Left colon (tissue), 2 donors: ENCODE data around the gene ATP11A. TPM values are rescaled to one million over a fixed set of nuclear protein-coding genes. Genes with fewer than 3 reads are reported as not detected.
"Not testable (repeated sequence)": the region's sequence is repeated elsewhere in the genome, so short reads cannot be mapped to it uniquely, and the experiment has no call there.

Experiments
- ATAC-seq: fragments of 200-7000 bp; cut with Tn5 transposase; one replicate; pipeline ENCODE4 v1.9.1; 2020; ENCODE audit warnings: mild to moderate bottlenecking, moderate library complexity
- DNase-seq, 2 donors: peaks; one replicate each; pipeline ENCODE4 v3.0.0-alpha.2; 2020
- intact Hi-C, 2 donors: fragments of 100-400 bp; cut with DNase I in 1 of 2; cut with micrococcal nuclease in 1 of 2; formaldehyde crosslinking; loops; one replicate each; pipeline versions ENCODE4 v1.11.2 to v1.14.0; 2022; cut with DNase I, micrococcal nuclease
- total RNA-seq, 2 donors: library from RNA; stranded (reverse); fragmentation: NEBNext Ultra II Directional; extraction: Animal tissue kit (Norgen Biotek cat#: 25700); gene quantifications; one replicate each; pipeline ENCODE4 v1.2.1, GENCODE V29; 2021
- donor health status: DM: no; HTN: no; CAD: no.
- donor health status: DM: yes; HTN: yes; CAD: no.

Gene ATP11A
- total RNA-seq, 2 donors from 2014 or later = 12.4 to 22.7 TPM

DNA sequence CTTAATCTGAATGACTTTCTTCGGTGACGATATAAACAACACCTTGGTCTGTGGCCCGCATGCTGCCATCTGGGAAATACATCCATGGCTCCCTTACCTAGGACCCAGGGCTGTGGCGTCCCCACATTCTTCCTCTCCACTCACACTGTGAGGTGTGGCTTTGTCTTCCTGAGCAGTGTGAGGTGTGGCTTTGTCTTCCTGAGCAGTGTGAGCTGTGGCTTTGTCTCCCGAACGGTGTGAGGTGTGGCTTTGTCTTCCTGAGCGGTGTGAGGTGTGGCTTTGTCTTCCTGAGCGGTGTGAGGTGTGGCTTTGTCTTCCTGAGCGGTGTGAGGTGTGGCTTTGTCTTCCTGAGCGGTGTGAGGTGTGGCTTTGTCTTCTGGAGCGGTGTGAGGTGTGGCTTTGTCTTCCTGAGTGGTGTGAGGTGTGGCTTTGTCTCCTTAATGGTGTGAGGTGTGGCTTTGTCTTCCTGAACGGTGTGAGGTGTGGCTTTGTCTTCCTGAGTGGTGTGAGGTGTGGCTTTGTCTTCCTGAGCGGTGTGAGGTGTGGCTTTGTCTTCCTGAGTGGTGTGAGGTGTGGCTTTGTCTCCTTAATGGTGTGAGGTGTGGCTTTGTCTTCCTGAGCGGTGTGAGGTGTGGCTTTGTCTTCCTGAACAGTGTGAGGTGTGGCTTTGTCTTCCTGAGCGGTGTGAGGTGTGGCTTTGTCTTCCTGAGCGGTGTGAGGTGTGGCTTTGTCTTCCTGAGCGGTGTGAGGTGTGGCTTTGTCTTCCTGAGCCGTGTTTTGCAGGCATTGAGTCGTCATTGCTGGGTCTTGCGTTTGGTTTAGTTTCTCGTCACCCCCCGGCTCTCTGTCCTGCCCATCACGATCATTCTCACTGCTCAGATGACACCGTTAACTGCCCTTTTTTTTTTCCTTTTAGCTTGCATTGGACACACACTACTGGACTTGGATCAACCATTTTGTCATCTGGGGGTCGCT is 183.1 kb downstream of the ATP11A start:
- not testable (repeated sequence) for DNase-seq, ATAC-seq
- intact Hi-C loops = loop anchor here in 1 of 2 donors (10.0 kb wide), 1 partner anchor 228 kb away; no protein-coding TSS in a partner anchor

DNA sequence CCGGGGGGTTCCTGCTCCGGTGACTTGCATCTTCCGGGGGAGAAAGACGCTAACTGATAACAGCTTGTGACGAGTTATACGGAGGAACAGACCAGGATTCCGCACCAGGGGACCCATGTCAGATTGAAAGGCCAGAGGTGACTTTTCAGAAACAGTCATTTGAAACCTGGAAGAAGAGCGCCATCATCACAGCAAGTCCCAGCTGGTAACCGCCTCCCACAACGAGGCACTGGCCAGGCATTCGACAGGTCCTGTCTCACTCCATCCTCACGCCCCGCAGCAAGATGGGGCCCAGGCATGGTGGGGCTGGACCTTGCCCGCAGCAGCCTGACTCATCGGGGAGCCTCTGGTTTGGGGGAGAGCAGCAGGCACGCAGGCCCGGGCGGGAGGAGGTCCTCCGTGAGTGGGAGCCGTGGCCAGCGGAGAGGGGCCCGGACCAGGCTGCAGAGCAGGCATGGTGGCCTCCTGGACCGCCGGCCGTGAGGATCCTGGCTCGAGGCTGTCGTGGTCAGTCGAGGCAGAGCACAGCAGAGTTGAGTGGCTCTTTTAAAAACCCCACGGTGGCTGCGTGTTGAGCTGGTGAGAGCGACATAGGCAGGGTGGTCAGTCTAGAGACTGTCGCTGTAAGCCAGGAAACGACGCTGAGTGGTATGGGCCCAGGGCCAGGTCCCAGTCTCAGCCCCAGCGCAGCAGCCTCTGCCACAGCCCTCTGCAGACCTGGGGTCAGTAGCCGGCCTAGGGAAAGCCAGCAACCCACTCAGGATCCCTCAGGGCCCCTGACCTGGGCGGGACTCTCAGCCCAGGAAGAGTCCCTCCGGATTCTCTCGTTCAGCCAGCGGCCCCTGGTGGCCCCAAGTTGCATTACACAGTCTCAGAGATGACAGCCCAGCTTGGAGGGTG is 184.3 kb downstream of the ATP11A start:
- peak in 1 of 2 donors; percentile 76 for DNase-seq
- intact Hi-C loops = loop anchor here in 1 of 2 donors (10.0 kb wide), 1 partner anchor 229 kb away; no protein-coding TSS in a partner anchor
- peak; percentile 68 for ATAC-seq

- ATAC-seq (no peak), DNase-seq (no peak)
- intact Hi-C loops = loop anchor here in 1 of 2 donors (10.0 kb wide), 1 partner anchor 230 kb away; no protein-coding TSS in a partner anchor
Measured at GRCh38 chr13:112874751-112875300, 185.0 kb downstream of the ATP11A start.

GRCh38 chr13:112875627-112876026 is 185.8 kb downstream of the ATP11A start:
- no peak for ATAC-seq
- intact Hi-C loops = loop anchor here in 1 of 2 donors (10.0 kb wide), 1 partner anchor 231 kb away; no protein-coding TSS in a partner anchor
- DNase-seq = no peak

- intact Hi-C loops = loop anchor here in 1 of 2 donors (10.0 kb wide), 1 partner anchor 232 kb away; no protein-coding TSS in a partner anchor
- ATAC-seq = no peak
- DNase-seq = no peak
Measured at GRCh38 chr13:112876305-112877000, 186.6 kb downstream of the ATP11A start.

DNA sequence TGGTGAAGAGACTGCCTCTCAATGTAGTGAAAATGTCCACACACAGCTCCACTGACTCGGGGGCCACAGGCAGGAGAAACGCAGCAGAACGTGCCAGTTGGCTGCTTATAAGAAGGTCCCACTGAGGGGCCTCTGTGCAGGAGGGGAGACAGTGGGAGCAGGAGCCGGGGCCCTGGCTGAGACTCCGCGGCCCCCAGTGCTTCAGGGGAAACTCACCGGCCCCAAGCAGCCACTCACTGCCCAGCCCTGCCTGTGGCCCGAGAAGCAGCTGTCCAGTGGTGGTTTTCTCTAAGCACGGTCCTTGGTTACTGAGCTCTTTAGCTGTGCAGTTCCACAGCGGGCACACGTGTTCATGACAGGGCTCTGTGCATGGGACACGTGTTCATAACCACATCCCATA is 187.2 kb downstream of the ATP11A start:
- peak in 1 of 2 donors; percentile 2 for DNase-seq

DNA sequence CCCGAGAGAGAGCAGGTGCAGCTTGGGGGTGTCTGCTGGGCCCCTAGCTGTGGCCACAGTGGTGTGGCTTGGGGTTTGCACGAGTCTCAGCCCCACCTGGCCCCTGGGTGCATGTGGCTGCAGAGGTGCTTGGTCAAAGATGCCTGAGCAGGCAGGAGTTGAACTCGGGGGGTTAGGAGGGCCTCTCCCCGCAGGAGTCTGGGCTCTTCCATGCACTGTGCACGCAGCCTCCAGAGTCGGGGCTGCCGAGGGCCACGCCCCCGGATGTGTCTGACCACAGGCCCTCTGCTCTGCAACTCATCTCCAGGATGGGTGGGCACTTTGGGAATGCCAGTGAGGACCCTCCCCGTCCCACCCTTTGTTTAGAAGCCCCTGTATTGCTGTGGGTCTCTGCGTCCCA is 187.7 kb downstream of the ATP11A start:
- intact Hi-C loops = loop anchor here in 1 of 2 donors (10.0 kb wide), 1 partner anchor 233 kb away; no protein-coding TSS in a partner anchor
- DNase-seq = peak in 1 of 2 donors; percentile 15
- ATAC-seq = no peak

More for the DNA sequence above, 187.2 kb downstream of the ATP11A start:
- intact Hi-C loops = loop anchor here in 1 of 2 donors (10.0 kb wide), 1 partner anchor 232 kb away; no protein-coding TSS in a partner anchor
- ATAC-seq = no peak

- ATAC-seq = no peak
- DNase-seq = no peak
- intact Hi-C loops = loop anchor here in 1 of 2 donors (10.0 kb wide), 1 partner anchor 233 kb away; no protein-coding TSS in a partner anchor
Measured at GRCh38 chr13:112877976-112878955, 188.4 kb downstream of the ATP11A start.

DNA sequence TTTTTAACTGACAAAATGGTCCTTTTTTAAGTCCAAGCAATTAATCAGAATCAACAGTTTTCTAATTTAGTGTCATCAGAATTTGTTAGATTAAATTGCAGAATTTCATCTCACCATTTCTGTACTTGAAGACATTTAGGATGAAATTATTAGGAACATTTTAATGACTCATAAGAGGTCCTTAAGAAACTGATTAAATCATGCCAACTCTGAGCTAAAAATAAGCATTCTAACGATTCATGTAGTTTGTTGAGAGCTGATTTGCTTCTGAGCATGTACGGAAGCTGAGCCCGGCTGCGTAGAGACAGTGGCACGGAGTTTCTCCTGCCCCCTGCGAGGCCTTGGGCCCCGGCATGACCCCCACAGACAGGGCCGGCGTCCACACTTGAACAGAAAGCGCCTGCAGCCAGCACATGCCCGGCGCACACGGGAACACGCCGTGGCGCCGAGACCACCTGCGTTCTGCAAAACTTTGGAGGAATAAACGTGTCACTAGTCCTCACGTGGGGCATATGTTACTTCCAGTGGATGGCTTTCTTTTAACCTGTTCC is 189.5 kb downstream of the ATP11A start:
- intact Hi-C loops = loop anchor here in 1 of 2 donors (10.0 kb wide), 1 partner anchor 235 kb away; no protein-coding TSS in a partner anchor
- ATAC-seq (no peak), DNase-seq (no peak)

DNA sequence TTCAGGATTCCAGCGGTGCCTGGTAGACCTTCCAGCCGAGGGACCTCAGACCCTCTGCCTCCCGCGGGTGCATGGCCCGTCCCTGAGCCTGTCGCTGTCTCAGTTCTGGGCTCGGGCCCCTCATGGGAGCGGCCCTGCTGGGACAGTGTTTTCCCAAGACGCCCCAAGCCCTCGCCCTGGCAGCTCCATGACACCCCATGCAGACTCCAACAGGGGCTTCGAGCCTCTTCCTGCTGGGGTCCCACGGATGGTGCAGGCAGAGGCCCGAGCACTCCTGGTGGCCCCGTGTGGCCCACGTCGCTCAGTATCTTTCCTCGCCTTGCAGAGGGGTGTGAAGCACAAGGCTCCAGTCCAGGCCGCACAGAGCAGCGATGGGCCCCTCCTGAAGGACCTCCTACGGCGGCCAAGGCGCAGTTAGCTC is 190.4 kb downstream of the ATP11A start:
- DNase-seq (no peak), ATAC-seq (no peak)
- intact Hi-C loops = no loop called here

DNA sequence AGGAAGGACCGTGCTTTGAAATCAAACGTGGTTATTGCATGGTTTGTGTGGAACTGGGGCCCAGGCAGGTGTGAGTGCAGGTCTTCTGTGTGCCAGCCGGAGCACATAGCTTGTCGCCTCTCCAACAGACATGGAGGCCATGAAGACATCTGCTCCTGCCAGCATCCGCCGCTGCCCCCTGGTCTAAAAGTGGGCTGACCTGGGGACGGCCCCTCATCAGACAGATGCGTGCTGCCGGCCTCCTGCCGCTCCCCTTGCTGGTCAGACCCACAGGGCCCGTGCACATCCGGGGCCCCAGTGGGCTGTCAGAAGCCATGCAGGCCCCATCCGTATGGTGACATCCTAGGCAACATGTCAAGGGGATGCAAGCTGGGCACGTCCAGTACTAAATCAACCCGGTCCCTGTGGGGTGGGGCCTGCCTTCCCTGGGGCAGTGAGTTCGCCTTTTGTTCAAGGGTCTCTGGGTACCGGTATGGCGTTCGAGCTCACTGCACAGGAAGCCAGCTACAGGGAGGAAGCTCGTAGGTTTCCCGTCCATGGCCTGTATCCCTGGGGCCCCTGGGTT is 191.2 kb downstream of the ATP11A start:
- intact Hi-C loops = no loop called here
- ATAC-seq (no peak), DNase-seq (no peak)

DNA sequence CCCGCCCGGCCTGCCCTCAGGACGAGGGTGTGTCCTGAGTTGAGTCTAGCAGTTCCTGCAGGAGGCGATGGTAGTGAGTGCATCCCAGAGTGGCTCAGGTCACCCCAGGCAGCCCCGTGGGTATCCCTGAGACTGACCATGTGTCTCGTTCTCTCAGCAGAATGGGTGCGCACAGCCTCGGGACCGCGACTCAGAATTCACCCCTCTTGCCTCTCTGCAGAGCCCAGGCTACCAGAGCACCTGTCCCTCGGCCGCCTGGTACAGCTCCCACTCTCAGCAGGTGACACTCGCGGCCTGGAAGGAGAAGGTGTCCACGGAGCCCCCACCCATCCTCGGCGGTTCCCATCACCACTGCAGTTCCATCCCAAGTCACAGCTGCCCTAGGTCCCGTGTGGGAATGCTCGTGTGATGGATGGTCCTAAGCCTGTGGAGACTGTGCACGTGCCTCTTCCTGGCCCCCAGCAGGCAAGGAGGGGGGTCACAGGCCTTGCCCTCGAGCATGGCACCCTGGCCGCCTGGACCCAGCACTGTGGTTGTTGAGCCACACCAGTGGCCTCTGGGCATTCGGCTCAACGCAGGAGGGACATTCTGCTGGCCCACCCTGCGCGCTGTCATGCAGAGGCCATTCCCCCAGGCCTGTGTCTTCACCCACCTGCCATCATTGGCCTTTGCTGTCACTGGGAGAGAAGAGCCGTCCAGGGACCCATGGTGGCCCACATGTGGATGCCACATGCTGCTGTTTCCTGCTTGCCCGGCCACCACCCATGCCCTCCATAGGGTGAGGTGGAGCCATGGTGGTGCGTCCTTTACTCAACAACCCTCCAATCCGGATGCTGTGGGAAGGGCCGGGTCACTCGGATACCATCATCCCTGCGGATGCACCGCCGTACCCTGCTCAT is 192.1 kb downstream of the ATP11A start:
- no peak for DNase-seq
- ATAC-seq = no peak
- intact Hi-C loops = no loop called here

GRCh38 chr13:112882555-112883024 is 192.8 kb downstream of the ATP11A start:
- intact Hi-C loops = no loop called here
- no peak for ATAC-seq

GRCh38 chr13:112883241-112883945 is 193.6 kb downstream of the ATP11A start:
- DNase-seq = no peak
- intact Hi-C loops = no loop called here
- no peak for ATAC-seq

More at GRCh38 chr13:112882555-112883024, 192.8 kb downstream of the ATP11A start:
- DNase-seq = no peak
